ENCODE results near the gene ZNF429.
"Not testable (repeated sequence)": the region's sequence is repeated elsewhere in the genome, so short reads cannot be mapped to it uniquely, and the experiment has no call there.

The ZNF429 gene

DNA sequence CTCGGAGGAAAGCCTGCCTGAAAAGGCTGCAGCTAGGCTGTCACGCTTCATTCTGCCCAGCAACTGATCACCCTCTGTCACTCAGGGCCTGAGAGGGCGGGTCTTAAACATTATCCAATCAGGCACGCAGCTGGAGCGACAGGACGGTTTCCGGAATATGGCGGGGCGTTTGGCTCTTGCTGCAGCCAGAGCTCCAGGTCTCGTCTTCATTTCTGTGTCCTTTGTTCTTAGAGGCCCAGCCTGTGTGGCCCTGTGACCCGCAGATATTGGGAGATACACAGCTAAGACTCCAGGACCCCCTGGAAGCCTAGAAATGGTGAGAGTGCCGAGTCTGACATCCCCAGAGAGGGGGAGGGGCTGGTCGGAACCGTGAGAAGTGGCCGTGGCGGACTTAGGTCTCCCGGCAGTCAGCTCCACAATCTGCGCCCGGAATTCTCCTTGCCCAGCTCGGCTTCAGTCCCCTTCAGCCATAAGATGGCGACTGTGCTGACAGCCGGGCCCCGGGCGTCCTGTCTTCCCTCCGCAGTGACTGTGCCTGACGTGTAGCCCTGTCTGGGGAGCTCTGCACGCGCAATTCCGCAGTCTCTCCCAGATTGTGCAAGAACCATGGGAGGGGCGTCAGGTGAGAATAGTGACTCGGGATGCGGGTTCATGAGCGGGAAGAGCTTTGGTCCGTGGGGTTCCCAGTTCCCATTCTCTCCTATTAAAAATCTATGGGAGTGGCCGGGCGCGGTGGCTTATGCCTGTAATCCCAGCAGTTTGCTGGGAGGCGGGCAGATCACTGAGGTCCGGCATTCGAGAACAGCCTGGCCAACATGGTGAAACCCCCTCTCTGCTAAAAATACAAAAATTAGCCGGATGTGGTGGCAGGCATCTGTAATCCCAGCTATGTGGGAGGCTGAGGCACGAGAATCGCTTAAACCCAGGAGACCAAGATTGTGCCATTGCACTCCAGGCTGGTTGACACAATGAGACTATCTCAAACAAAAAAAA is at the start of gene ZNF429:
ZNF429 (plus strand) TSS at position 144 of the 993 bp plus-strand sequence; CDS start at position 314, 170 bp downstream.
- peak; percentile 79 to 84 for DNase-seq (ENCODE audit: low read depth in 2 of 2)

DNA sequence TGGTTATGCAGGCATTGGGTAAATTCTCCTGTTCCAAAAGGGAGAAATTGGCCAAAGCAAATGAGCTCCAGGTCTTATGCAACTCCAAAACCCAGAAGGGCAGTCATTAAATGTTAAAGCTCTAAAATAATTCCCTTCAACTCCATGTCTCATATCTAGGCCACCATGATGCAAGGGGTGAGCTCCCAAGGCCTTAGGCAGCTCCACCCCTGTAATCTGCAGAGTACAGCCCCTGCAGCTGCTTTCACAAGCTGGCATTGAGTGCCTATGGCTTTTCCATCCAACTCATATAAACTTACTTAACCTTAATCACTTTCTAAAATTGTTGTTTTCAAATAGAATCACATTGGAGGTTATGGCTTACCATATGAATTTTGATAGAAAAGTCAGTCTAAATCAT is 44.7 kb upstream of the ZNF429 start:
- DNase-seq (ENCODE audit: low read depth in 2 of 2): no peak

DNA sequence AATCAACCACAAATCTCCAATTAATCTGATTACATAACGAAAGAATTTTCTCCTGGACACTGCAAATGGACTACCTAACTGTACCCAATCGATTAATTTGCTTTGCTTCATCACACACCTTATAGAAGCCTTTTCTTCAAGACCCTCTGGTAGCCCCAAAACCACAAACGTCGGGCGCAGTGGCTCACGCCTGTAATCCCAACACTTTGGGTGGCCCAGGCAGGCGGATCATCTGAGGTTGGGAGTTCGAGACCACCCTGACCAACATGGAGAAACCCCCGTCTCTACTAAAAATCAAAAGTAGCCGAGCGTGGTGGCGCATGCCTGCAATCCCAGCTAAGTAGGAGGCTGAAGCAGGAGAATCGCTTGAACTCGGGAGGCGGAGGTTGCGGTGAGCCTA is 42.9 kb upstream of the ZNF429 start:
- DNase-seq (ENCODE audit: low read depth in 2 of 2): no peak

DNA sequence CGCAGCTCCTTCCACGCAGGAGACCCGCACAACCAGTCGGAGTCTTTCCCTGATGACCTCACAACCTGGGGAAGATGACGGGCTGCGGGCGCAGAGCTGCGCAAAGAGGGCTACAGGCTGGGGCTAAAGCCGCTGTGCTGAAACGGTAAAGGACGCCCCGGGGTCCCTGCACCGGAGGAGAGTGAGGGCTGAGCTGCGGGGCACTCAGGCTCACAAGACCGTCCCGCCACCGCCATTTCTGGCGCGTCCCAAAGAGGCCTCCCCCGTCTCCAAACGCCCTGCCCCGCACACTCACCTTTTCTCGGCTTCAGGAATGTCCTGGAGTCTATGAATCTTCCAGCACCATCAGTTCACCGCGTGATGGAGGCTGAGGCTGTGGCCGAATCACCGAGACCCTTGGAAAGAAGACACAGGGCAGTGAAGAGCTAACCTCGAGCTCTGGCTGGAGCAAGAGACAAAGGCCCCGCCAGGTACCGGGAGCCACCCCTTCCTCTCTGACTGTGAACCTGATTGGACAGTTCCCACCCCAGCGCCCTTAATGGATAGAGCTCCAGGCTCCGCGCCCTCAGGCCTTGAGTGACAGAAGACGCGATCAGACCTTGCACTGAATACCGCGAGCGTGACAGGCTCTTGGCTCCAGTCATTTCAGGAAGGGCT is 41.8 kb upstream of the ZNF429 start:
- peak in 1 of 2 donors; percentile 11 for DNase-seq (ENCODE audit: low read depth in 2 of 2)

DNA sequence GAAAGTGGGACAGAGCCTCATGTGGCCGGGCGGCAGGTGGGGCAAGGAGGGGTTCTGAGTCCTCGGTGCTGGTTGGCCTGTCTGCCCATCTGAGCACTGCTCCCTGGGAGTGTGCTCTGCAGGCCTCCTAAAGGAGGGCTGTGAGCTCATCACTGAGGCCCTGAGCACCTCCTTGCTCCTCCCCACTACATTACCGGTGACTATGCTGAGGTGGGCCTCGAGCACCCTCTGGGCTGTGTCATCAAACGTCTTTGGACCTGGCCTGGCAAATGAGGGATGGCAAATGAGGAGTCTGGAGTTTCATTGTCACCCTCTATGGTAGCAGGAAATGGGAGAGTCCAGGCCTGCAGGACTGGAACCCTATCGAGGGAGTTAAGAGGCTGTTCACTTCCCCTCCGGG is 38.8 kb upstream of the ZNF429 start:
- no peak for DNase-seq (ENCODE audit: low read depth in 2 of 2)

DNA sequence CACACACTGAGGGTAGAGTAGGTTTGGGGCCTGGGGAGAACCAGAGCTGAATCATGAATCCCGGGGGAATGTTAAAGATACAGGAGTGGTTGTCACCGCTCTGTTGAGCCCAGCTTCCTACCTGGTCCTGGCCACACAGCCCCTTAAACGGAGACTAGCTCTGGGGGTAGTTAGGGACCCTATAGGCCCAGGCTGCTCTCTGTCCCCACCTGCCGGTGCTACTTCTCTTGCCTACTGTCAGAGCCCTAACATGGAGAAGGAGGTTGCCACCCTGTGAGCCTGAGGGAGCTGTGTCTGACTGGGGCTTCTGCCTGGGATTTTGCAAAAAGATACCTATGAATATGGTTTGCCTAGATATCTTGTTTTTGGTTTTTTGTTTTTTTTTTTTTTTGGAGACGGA is 36.6 kb upstream of the ZNF429 start:
- no peak for DNase-seq (ENCODE audit: low read depth in 2 of 2)

DNA sequence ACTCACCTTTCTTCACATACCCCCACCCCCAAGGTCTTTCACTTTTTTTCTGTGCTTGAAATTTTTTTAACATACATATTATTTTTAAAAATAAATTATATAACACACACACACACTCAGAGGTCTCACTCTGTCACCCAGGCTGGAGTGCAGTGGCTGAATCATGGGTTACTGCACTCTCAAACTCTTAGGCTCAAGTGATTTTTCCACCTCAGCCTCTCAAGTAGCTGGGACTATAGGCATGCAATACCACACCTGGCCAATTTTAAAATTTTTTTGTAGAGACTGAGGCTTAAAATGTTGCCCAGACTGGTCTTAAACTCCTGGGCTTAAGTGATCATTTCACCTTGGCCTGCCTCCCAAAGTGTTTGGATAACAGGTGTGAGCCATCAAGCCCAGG is 32.9 kb upstream of the ZNF429 start:
- DNase-seq (ENCODE audit: low read depth in 2 of 2): no peak

DNA sequence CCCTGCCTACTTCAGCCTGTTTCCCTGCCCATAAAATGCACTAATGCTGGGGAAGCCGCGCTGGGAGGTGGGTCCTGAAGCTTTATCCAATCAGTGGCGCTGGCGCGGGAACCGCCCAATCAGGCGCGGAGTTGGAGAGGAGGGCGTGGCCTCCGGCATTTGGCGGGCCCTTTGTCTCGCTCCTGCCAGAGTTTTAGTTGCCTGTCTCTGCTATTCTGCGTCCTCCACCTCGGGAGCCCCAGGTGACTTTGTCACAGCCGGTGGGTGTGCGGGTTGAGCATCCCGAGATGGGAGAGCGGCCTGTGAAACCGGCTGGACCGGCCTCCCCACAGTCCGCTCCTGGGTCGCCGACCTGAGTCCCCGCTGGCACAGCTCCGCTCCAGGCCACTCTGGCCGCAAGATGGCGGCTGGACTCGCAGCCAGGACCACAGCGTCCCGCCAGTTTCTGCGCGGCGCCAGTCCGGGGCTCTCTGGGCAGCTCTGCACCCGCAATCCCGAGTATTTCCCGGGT is 30.7 kb upstream of the ZNF429 start:
- peak; percentile 69 to 84 for DNase-seq (ENCODE audit: low read depth in 2 of 2)

DNA sequence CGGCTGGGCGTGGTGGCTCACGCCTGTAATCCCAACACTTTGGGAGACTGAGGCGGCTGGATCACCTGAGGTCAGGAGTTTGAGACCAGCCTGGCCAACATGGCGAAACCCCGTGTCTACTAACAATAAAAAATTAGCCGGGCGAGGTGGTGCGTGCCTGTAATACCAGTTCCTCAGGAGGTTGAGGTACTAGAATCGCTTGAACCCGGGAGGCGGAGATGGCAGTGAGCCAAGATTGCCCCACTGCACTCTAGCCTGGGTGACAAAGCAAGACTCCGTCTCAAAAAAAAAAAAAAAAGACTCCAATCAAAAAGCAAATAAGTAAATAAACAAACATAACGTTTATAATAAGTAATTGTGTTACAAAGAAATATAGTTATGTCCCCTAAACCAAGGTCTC is 23.0 kb upstream of the ZNF429 start:
- not testable (repeated sequence) for DNase-seq (ENCODE audit: low read depth in 2 of 2)

DNA sequence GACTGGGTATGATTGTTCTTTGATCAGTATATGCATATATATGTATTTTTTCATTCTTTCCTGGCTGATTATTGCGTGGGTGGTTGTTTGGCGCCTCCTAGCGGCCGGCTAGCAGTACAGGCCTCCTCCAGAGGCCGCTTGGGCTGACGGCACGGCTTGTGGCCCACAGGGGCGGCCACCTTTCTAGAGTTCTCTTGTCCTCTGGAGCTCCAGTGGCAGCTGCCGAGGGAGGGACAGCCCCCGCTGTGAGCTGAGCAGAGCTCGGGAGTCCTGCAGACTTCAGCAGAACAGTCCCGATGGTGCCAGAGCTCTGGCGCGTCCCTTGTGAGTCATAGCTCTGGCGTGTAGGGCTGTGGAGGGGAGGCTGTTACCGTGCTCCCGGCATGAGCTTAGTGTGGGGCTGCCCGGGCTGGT is 22.5 kb upstream of the ZNF429 start:
- DNase-seq (ENCODE audit: low read depth in 2 of 2): peak; percentile 36 to 60

DNA sequence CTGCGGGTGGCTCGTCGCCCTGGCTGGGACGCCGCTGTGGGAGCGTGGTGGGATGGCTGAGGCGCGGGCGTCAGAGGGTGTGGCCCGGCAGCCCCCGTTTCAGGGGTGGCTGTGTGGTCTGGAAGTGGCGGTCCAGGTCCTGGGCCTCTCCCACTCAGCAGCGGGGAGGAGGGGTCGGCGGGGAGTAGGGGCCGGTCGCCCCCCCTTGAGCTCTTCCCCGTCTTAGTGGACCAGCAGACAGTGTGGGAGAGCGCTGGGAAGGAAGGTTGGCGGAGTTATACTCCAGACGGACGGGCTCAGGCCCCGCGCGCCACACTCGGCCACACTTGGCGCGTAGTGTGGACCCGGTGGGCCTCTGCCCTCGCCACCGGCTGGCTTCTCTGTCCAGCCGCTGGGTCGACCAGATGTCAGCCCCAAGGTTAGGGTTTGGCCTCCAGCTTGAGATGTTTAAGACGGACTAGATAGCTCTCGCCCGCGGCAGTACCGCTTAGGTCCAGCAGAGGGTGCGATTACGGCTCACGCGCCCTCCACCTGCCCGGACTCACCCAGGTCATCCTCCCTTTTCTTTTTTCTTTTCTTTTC is 21.7 kb upstream of the ZNF429 start:
- DNase-seq (ENCODE audit: low read depth in 2 of 2): peak; percentile 26 to 71

DNA sequence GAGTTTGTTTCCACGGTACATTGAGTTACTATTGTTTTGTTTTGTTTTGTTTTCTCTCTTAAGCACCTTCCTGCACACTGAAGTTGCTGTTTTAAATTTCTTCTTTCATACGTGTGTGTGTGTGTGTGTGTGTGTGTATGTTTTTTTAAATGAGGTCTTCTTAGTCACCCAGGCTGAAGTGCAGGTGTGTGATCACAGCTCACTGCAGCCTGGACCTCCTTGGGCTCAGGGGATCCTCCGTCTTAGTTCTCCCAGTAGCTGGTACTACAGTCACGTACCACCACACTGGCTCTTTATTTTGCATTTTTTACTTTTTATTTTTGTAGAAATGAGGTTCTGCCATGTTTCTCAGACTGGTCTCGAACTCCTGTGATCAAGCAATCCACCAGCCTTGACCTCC is 20.8 kb upstream of the ZNF429 start:
- DNase-seq (ENCODE audit: low read depth in 2 of 2): no peak

DNA sequence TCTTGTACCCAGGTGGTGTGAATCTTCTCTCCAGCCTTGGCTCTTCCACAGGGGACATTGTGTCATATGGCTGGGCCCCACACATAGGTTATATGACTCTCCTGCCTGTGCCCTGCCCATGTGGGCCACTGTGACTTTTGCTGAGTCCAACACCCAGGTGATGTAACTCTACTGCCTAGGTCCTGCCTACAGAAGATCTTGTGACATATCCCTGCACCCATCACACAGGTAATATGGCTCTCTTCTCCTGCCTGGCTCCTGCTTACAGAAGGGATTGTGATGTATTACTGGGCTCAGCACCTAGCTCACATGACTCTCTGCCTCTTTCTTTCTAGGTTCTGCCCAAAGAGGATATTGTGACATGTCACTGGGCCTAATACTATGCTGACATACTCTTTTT is 19.5 kb upstream of the ZNF429 start:
- no peak for DNase-seq (ENCODE audit: low read depth in 2 of 2)

DNA sequence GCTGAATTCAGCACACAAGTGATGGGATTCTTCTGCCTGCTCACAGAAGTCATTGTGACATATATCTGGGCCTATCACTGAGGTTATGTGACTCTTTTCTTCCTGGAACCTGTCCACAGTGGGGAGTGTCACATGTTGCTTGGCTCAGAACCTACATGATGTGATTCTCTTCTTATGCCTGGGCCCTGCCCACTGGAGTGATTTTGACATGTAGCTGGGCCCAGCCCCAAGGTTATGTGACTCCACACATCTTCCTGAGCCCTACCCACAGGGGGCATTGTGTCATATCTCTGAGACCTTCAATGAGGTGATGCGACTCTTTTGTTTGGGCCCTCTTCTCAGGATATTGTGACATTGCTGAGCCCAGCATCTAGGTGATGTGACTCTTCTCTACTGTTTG is 17.4 kb upstream of the ZNF429 start:
- no peak for DNase-seq (ENCODE audit: low read depth in 2 of 2)

DNA sequence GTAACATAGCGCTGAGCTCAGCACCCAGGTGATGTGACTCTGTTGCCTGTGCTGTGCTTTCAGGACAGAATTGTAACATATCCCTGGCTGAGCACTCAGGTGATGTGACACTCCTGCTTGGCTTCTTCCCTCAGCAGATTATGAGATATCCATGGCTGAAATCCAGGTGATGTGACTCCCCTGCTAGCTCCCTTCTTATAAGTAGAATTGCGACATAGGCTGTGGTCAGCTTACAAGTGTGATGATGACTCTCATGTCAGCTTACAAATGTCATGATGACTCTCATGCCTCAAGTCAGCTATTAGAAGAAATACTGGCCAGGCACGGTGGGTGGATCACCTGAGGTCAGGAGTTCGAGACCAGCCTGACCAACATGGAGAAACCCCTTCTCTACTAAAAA is 14.3 kb upstream of the ZNF429 start:
- no peak for DNase-seq (ENCODE audit: low read depth in 2 of 2)

DNA sequence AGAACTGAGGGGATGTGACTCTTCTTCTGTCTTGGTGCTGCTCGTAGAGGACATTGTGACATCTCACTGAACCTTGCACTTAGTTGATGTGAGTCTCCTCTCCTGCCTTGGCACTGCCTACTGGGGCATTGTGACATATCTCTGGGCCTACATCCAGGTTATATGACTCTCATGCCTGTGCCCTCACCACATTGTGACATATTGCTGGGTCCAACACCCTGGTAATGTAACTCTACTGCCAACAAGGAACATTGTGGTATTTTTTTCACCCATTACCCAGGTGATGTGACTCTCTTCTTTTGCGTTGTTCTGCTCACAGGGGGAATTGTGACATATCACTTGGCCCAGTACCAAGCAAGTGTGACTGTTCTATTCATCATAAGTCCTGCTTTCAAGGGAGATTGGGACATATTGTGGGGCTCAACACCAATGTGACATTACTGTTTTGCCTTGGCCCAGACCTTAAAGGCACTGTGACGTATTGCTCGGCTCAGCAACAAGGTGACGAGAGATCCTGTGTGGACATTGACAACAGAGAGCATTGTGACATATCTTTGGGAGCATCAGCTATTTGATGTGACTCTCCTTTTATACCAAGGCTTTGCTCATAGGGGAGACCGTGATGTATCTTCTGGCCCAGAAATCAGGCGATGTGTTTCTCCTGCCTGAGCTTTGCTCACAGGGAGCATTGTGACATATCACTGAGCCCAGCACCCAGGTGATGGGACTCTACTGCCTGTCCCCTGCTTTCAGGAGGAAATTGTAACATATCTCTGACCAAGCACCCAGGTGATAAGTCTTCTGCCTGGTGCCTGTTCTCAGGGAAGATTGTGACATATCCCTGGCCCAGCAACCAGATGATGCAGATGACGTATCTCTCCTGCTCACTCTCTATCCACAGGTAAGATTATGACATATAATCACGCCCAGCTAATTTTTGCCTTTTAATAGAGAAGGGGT is 12.2 kb upstream of the ZNF429 start:
- no peak for DNase-seq (ENCODE audit: low read depth in 2 of 2)

DNA sequence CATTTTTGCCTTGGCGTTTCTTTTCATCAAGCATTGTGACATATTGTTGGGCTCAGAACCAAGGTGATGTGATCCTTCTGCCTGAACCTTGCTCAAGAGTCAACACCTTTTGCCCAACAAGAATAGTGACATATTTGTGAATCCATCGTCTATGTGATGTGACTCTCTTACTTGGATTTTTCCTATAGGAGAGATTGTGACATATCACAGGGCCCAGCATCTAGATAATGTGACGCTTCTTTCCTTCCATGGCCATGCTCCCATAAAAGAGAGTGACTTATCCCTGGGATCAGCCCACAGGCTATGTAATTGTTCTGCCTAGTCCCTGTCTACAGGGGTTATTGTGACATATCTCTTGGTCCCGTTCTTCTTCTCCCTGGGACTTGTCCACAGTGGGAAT is 8.5 kb upstream of the ZNF429 start:
- no peak for DNase-seq (ENCODE audit: low read depth in 2 of 2)

DNA sequence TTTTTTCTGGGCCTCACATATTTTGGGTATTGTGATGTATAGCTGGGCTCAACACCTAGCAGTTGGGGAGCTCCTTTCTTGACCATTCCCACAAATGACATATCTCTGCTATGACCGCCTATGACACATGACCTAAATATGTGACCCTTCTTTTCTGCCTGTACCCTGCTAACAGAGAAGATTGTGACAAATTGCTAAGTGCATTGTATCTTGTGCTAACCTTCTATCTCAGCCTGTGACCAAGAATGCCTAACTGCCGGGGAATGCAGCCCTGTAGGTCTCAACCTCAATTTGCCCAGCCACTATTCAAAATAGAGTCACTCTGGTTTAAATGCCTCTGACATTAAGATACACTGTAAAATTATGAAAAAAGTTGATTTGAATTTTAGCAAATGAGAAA is 6.8 kb upstream of the ZNF429 start:
- DNase-seq (ENCODE audit: low read depth in 2 of 2): no peak

DNA sequence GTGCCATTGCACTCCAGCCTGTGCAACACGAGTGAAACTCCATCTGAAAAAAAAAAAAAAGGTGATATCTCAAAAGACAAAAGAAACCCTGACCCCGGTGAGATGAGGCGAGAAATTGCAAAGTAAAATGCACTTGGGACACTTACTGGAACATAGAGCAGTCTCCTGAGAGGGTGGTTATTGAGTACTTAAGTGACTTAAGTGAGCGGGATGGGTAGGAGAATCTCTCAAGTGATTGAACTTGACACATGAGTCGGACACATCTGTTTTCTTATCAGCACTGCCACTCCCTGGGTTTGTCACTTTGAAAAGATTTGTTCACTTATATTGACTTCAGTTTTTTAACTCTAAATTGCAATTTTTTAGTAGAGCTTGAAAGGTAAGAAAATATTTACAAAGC is 2.8 kb downstream of the ZNF429 start:
- no peak for DNase-seq (ENCODE audit: low read depth in 2 of 2)

DNA sequence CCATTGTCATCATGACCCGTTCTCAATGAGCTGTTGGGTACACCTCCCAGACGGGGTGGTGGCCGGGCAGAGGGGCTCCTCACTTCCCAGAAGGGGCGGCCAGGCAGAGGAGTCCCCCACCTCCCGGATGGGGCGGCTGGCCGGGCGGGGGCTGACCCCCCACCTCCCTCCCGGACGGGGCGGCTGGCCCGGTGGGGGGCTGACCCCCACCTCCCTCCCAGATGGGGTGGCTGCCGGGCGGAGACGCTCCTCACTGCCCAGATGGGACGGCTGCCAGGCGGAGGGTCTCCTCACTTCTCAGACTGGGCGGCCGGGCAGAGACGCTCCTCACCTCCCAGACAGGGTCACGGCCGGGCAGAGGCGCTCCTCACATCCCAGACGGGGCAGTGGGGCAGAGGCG is 5.7 kb downstream of the ZNF429 start:
- DNase-seq (ENCODE audit: low read depth in 2 of 2): not testable (repeated sequence)

DNA sequence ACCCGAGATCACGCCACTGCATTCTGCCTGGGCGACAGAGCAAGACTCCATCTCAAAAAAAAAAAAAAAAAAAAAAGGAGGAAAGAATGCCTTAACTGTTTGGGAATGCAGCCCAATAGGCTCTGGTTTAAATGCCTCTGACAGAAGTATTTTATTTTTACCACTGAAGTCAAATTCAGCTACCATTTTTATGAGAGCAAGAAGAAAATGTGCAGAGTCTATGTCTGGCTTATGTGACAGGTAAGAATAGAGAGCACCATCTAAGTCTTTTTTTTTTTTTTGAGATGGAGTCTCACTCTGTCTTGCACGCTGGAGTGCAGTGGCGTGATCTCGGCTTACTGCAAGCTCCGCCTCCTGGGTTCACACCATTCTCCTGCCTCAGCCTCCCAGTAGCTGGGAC is 7.2 kb downstream of the ZNF429 start:
- DNase-seq (ENCODE audit: low read depth in 2 of 2): not testable (repeated sequence)

Data from stimulated activated CD4-positive, alpha-beta T cell treated with anti-CD3 and anti-CD28 coated beads, Interleukin-4, amount 100 ng/mL, for 48 hours (primary cell).